Spleen (tissue), 11 donors: ENCODE data around the gene DUSP16. TPM values are rescaled to one million over a fixed set of nuclear protein-coding genes. Genes with fewer than 3 reads are reported as not detected.

Experiments used
- DNase-seq: peaks from one replicate; pipeline ENCODE4 v3.0.0-alpha.2; 2020
- H3K27ac ChIP-seq, 8 donors: fragments of 200-600 bp; sonication (generic) in 7 of 8; 1 replicate in 4 of 8; 2 replicates in 4 of 8; pipeline versions ENCODE4 v1.5.0 to v1.8.0; 2016 to 2021; ENCODE audit warnings: inconsistent platforms in 4 of 8, mild to moderate bottlenecking in 4 of 8, moderate library complexity in 1 of 8
- H3K27me3 ChIP-seq, 7 donors: fragments of 200-600 bp; sonication (generic) in 6 of 7; replicated peaks in 1 of 7; 1 replicate in 4 of 7; 2 replicates in 3 of 7; pipeline versions ENCODE4 v1.5.0 to v1.8.0; 2016 to 2021; ENCODE audit warnings: inconsistent platforms in 3 of 7, mild to moderate bottlenecking in 1 of 7
- H3K36me3 ChIP-seq, 6 donors: fragments of 200-600 bp; sonication (generic) in 5 of 6; 1 replicate in 4 of 6; 2 replicates in 2 of 6; pipeline versions ENCODE4 v1.5.0 to v1.8.0; 2016 to 2021; ENCODE audit warnings: inconsistent platforms in 2 of 6
- H3K4me1 ChIP-seq, 6 donors: fragments of 200-600 bp; sonication (generic) in 5 of 6; 1 replicate in 3 of 6; 2 replicates in 3 of 6; pipeline versions ENCODE4 v1.5.0 to v1.8.0; 2016 to 2021; ENCODE audit warnings: inconsistent platforms in 3 of 6
- H3K4me3 ChIP-seq, 8 donors: fragments of 200-600 bp; sonication (generic) in 7 of 8; 1 replicate in 4 of 8; 2 replicates in 4 of 8; pipeline versions ENCODE4 v1.5.0 to v1.8.0; 2016 to 2021; ENCODE audit warnings: inconsistent platforms in 4 of 8, mild to moderate bottlenecking in 4 of 8, moderate library complexity in 2 of 8
- H3K9me3 ChIP-seq, 8 donors: fragments of 200-600 bp; sonication (generic) in 7 of 8; 1 replicate in 4 of 8; 2 replicates in 4 of 8; pipeline versions ENCODE4 v1.5.0 to v1.8.0; 2016 to 2021; ENCODE audit warnings: inconsistent platforms in 4 of 8
- CTCF ChIP-seq, 11 experiments: fragments of 200-600 bp in 7 of 11; fragments of 450-650 bp in 4 of 11; sonication (generic) in 4 of 11; IDR thresholded peaks in 8 of 11; conservative IDR thresholded peaks in 3 of 11; 1 replicate in 7 of 11; 2 replicates in 4 of 11; pipeline versions ENCODE4 v1.4.0 to v1.8.0; 2016 to 2021; ENCODE audit warnings: antibody characterized with exemption in 11 of 11, inconsistent platforms in 4 of 11, mild to moderate bottlenecking in 1 of 11
- POLR2A ChIP-seq, 3 donors: fragments of 450-650 bp; IDR thresholded peaks; one replicate each; pipeline ENCODE4 v1.5.1; 2017; ENCODE audit warnings: antibody characterized with exemption in 3 of 3, mild to moderate bottlenecking in 1 of 3
- POLR2AphosphoS5 ChIP-seq, 3 donors: sonication (generic); formaldehyde crosslinking; IDR thresholded peaks; one replicate each; pipeline ENCODE4 v1.5.1; 2017; ENCODE audit warnings: antibody characterized with exemption in 3 of 3
- WGBS, 5 donors: extraction: QIAGEN DNeasy Blood & Tissue Kit in 3 of 5; methylation state at CpG; one replicate each; pipeline versions ENCODE4 v1.1.5 to v1.1.7; 2013 to 2018; 5-methylcytosine and 5-hydroxymethylcytosine counted together
- intact Hi-C: fragments of 100-400 bp; cut with DNase I; formaldehyde crosslinking; loops from one replicate; pipeline ENCODE4 v1.15.0; 2023; ENCODE audit warnings: low total_unique reads
- polyA plus RNA-seq, 3 donors: library from polyadenylated mRNA; stranded (reverse); fragments of 200-250 nt; gene quantifications; one replicate each; pipeline ENCODE4 v1.2.1, GENCODE V29; 2013
- total RNA-seq, 7 donors: library from RNA; depleted of rRNA in 3 of 7; stranded (reverse); fragments of >200 nt in 3 of 7; fragmentation: NEBNext Ultra II Directional in 4 of 7; extraction: Animal tissue kit (Norgen Biotek cat#: 25700) in 4 of 7; gene quantifications; one replicate each; pipeline versions ENCODE4 v1.1.0 to v1.2.1, GENCODE V29; 2016 to 2021
- donor health status: healthy with polysubstance abuse.
- donor health status: DM: no; HTN: no; CAD: no; lungs with moderate emphysema.
- donor health status: DM: no; HTN: no; CAD: no.
- donor health status: Bipolar disorder and iron deficiency.
- donor health status: healthy.
- donor health status: DM: no; HTN: no; CAD: no.
- donor health status: DM: yes; HTN: yes; CAD: no.

Gene DUSP16
- total and polyA plus RNA-seq, 10 donors, result 2.2 to 43.7 (median 20.8) TPM

- Histone ChIP-seq H3K9me3 (no peaks in the 10 kb centered on the region), H3K4me1 (peaks cover 7 to 24% (median 12%) of the 10 kb centered on the region in 6 donors), H3K36me3 (peaks cover 0 to 11% (median 0%) of the 10 kb centered on the region in 6 donors), H3K27me3 (no peaks in the 10 kb centered on the region), H3K27ac (no peak overlapping the region), H3K4me3 (no peak overlapping the region)
- WGBS, 5 donors, result 96 to 97% (median 96%) methylated on average over 4 of the region's 4 CpGs
- DNase-seq, result no peak
- intact Hi-C loops, result no loop called here
- TF ChIP-seq CTCF (IDR thresholded peaks at IDR 0.05 in 8 of 11, conservative IDR thresholded peaks at IDR 0.05 in 3 of 11) (no peak), POLR2AphosphoS5 (IDR thresholded peaks at IDR 0.05) (no peak), POLR2A (IDR thresholded peaks at IDR 0.05) (no peak)
These were observed 7.0 kb downstream of the DUSP16 start for GRCh38 chr12:12555656-12556055.

GRCh38 chr12:12553208-12553785 lies 9.4 kb downstream of the DUSP16 start:
- intact Hi-C loops, result no loop called here
- peaks cover 0 to 10% (median 0%) of the 10 kb centered on the region in 6 donors for H3K4me1 ChIP-seq
- DNase-seq, result no peak
- TF ChIP-seq POLR2A (IDR thresholded peaks at IDR 0.05) (no peak), CTCF (IDR thresholded peaks at IDR 0.05 in 8 of 11, conservative IDR thresholded peaks at IDR 0.05 in 3 of 11) (no peak), POLR2AphosphoS5 (IDR thresholded peaks at IDR 0.05) (no peak)
- no peaks in the 10 kb centered on the region for H3K9me3 ChIP-seq
- no peaks in the 10 kb centered on the region for H3K27me3 ChIP-seq
- H3K36me3 ChIP-seq, result peaks cover 0 to 11% (median 0%) of the 10 kb centered on the region in 6 donors
- WGBS, 5 donors, result 80 to 99% (median 90%) methylated on average over 3 of the region's 3 CpGs
- no peak overlapping the region for H3K27ac ChIP-seq
- H3K4me3 ChIP-seq, result no peak overlapping the region

GRCh38 chr12:12551115-12551514 lies 11.5 kb downstream of the DUSP16 start:
- no peak for DNase-seq
- Histone ChIP-seq H3K27me3 (no peaks in the 10 kb centered on the region), H3K4me1 (peaks cover 0 to 14% (median 0%) of the 10 kb centered on the region in 6 donors), H3K27ac (no peak overlapping the region), H3K9me3 (no peaks in the 10 kb centered on the region), H3K4me3 (no peak overlapping the region), H3K36me3 (peaks cover 0 to 11% (median 0%) of the 10 kb centered on the region in 6 donors)
- no peak for TF ChIP-seq POLR2AphosphoS5 (IDR thresholded peaks at IDR 0.05)
- TF ChIP-seq CTCF (IDR thresholded peaks at IDR 0.05 in 8 of 11, conservative IDR thresholded peaks at IDR 0.05 in 3 of 11), result no peak
- no peak for TF ChIP-seq POLR2A (IDR thresholded peaks at IDR 0.05)
- 63 to 78% (median 75%) methylated on average over 7 of the region's 7 CpGs for WGBS, 5 donors
- intact Hi-C loops, result no loop called here

GRCh38 chr12:12550277-12550676 lies 12.4 kb downstream of the DUSP16 start:
- 91 to 96% (median 92%) methylated on average over 2 of the region's 2 CpGs for WGBS, 5 donors
- Histone ChIP-seq H3K27ac (no peak overlapping the region), H3K4me3 (no peak overlapping the region), H3K9me3 (no peaks in the 10 kb centered on the region), H3K27me3 (no peaks in the 10 kb centered on the region), H3K36me3 (peaks cover 0 to 11% (median 0%) of the 10 kb centered on the region in 6 donors), H3K4me1 (peaks cover 0 to 14% (median 0%) of the 10 kb centered on the region in 6 donors)
- DNase-seq, result no peak
- TF ChIP-seq POLR2AphosphoS5 (IDR thresholded peaks at IDR 0.05), result no peak
- TF ChIP-seq POLR2A (IDR thresholded peaks at IDR 0.05), result no peak
- TF ChIP-seq CTCF (IDR thresholded peaks at IDR 0.05 in 8 of 11, conservative IDR thresholded peaks at IDR 0.05 in 3 of 11), result no peak
- intact Hi-C loops, result no loop called here
